Endodermal cell (in vitro differentiated cells): ENCODE measurements around the gene TRAF4. TPM values are rescaled to one million over a fixed set of nuclear protein-coding genes. Genes with fewer than 3 reads are reported as not detected.

Experiments used
- DNase-seq: peaks from one replicate; pipeline ENCODE4 v3.0.0-alpha.2; 2017
- H3K27ac ChIP-seq: 2 replicates; pipeline ENCODE4 v1.5.1; 2013; ENCODE audit warnings: mild to moderate bottlenecking, low read depth, low read length, moderate library complexity
- H3K27me3 ChIP-seq: 2 replicates; pipeline ENCODE4 v1.6.1; 2013; ENCODE audit warnings: mild to moderate bottlenecking, low read length, moderate library complexity; ENCODE audit not compliant: insufficient read depth, control insufficient read depth, poor library complexity, severe bottlenecking
- H3K36me3 ChIP-seq: 2 replicates; pipeline ENCODE4 v1.7.0; 2013; ENCODE audit warnings: mild to moderate bottlenecking, low read length, moderate library complexity; ENCODE audit not compliant: control insufficient read depth, insufficient read depth
- H3K4me1 ChIP-seq: one replicate; pipeline ENCODE4 v1.7.0; 2013; ENCODE audit warnings: low read length; ENCODE audit not compliant: control insufficient read depth, insufficient read depth
- H3K4me3 ChIP-seq: 2 replicates; pipeline ENCODE4 v1.5.1; 2013; ENCODE audit warnings: mild to moderate bottlenecking, low read length, moderate library complexity
- H3K9ac ChIP-seq: 2 replicates; pipeline ENCODE4 v1.6.1; 2013; ENCODE audit warnings: mild to moderate bottlenecking, low read length, moderate library complexity; ENCODE audit not compliant: poor library complexity, severe bottlenecking; ENCODE audit errors: extremely low read depth
- H3K9me3 ChIP-seq: 2 replicates; pipeline ENCODE4 v1.6.1; 2013; ENCODE audit warnings: mild to moderate bottlenecking, low read length, moderate library complexity; ENCODE audit not compliant: control insufficient read depth
- H3K27ac Mint-ChIP-seq: 2 replicates; pipeline ENCODE4 v1.8.0; 2020; ENCODE audit warnings: mixed read lengths
- H3K27me3 Mint-ChIP-seq: 2 replicates; pipeline ENCODE4 v1.8.0; 2021; ENCODE audit warnings: mild to moderate bottlenecking, mixed read lengths; ENCODE audit not compliant: insufficient read depth
- H3K36me3 Mint-ChIP-seq: 2 replicates; pipeline ENCODE4 v1.8.0; 2020; ENCODE audit warnings: low read depth, mixed read lengths
- H3K4me1 Mint-ChIP-seq: 2 replicates; pipeline ENCODE4 v1.8.0; 2020; ENCODE audit warnings: mixed read lengths
- H3K4me3 Mint-ChIP-seq: 2 replicates; pipeline ENCODE4 v1.8.0; 2020; ENCODE audit warnings: mild to moderate bottlenecking, moderate library complexity, mixed read lengths
- H3K9me3 Mint-ChIP-seq: 2 replicates; pipeline ENCODE4 v1.8.0; 2020; ENCODE audit warnings: mild to moderate bottlenecking, mixed read lengths
- CTCF ChIP-seq: fragments of 200-600 bp; sonication (generic); conservative IDR thresholded peaks from 2 replicates; pipeline ENCODE4 v1.5.0; 2021; ENCODE audit warnings: antibody characterized with exemption, mild to moderate bottlenecking
- WGBS, 2 experiments: methylation state at CpG; one replicate each; pipeline versions ENCODE4 v1.1.5 to v1.1.7; 2013; ENCODE audit warnings: missing lambda C conversion rate in 2 of 2, mixed read lengths in 1 of 2; ENCODE audit not compliant: insufficient coverage in 1 of 2, insufficient read length in 1 of 2; 5-methylcytosine and 5-hydroxymethylcytosine counted together
- long read RNA-seq, 4 experiments: library from polyadenylated mRNA in 2 of 4; library from RNA in 1 of 4; library from capped mRNA in 1 of 4; stranded (forward) in 3 of 4; unstranded in 1 of 4; transcript quantifications; one replicate each; pipeline ENCODE4 v2.0.0, GENCODE V29; 2020 to 2021; ENCODE audit warnings: inconsistent platforms in 1 of 4
- polyA plus RNA-seq, 2 experiments: library from polyadenylated mRNA; stranded (reverse); fragments of 50-300 nt; gene quantifications; one replicate each; pipeline ENCODE4 v1.2.3, GENCODE V29; 2013
- total RNA-seq, 2 donors: library from RNA; stranded (reverse); fragmentation: NEBNext Ultra II Directional in 1 of 2; extraction: Animal tissue kit (Norgen Biotek cat#: 25700) in 1 of 2; gene quantifications; 2 replicates in 1 of 2; 3 replicates in 1 of 2; pipeline ENCODE4 v1.2.1, GENCODE V29; 2021

TRAF4 gene
- total RNA-seq, result 100 to 1,000 TPM; 168 to 169 TPM
- 118 TPM for polyA plus RNA-seq (2013, experiment 1 of 2)
- 106 TPM for polyA plus RNA-seq (2013, experiment 2 of 2)
- long read RNA-seq, experiment 1, transcript TRAF4-201 (7 exons, 2,923 nt), result major isoform, 30 of 62 reads
- long read RNA-seq, experiment 1, partial matches to known transcripts, result 26 of 62 reads
- long read RNA-seq, experiment 1, other reads (novel, unspliced or antisense), result 5 of 62 reads
- long read RNA-seq, experiment 2, transcript TRAF4-201 (7 exons, 2,923 nt), result major isoform, 45 of 60 reads
- long read RNA-seq, experiment 2, partial matches to known transcripts, result 6 of 60 reads
- long read RNA-seq, experiment 2, other reads (novel, unspliced or antisense), result 8 of 60 reads
- long read RNA-seq, experiment 3, transcript TRAF4-201 (7 exons, 2,923 nt), result major isoform, 114 of 149 reads
- long read RNA-seq, experiment 3, partial matches to known transcripts, result 4 of 149 reads
- long read RNA-seq, experiment 3, other reads (novel, unspliced or antisense), result 30 of 149 reads
- long read RNA-seq, experiment 4, partial matches to known transcripts, result 0 of 2 reads
- long read RNA-seq, experiment 4, other reads (novel, unspliced or antisense), result 1 of 2 reads

GRCh38 chr17:28743243-28744103, at the start of gene TRAF4:
Gene TRAF4, plus strand, starts transcription at chr17:28744011. Its CDS starts 102 bp downstream, at chr17:28744113.
- H3K9ac ChIP-seq, result peak within 1 kb of the TSS; percentile 100
- peaks cover 33% of the 10 kb centered on the region for H3K36me3 ChIP-seq
- Mint-ChIP-seq H3K27me3 (no peaks in the 10 kb centered on the region), H3K27ac (peak within 1 kb of the TSS; percentile 99), H3K4me1 (peaks cover 9% of the 10 kb centered on the region), H3K36me3 (peaks cover 33% of the 10 kb centered on the region), H3K9me3 (no peaks in the 10 kb centered on the region), H3K4me3 (peak within 1 kb of the TSS; percentile 93)
- H3K9me3 ChIP-seq, result no peaks in the 10 kb centered on the region
- H3K27me3 ChIP-seq, result no peaks in the 10 kb centered on the region
- DNase-seq, result peak; percentile 97
- peak within 1 kb of the TSS; percentile 99 for H3K27ac ChIP-seq
- TF ChIP-seq CTCF, result peak; percentile 27
- H3K4me1 ChIP-seq, result peaks cover 10% of the 10 kb centered on the region
- peak within 1 kb of the TSS; percentile 99 for H3K4me3 ChIP-seq
- WGBS, 2 experiments, result 0% methylated on average over 42 to 70 of the region's 70 CpGs

GRCh38 chr17:28698253-28698941, 45.4 kb upstream of the TRAF4 start:
- no peaks in the 10 kb centered on the region for H3K27me3 ChIP-seq
- H3K36me3 ChIP-seq, result peaks cover 95% of the 10 kb centered on the region
- WGBS, 2 experiments, result 87 to 94% methylated on average over 6 of the region's 6 CpGs
- H3K27me3 Mint-ChIP-seq, result no peaks in the 10 kb centered on the region
- no peak overlapping the region for H3K27ac ChIP-seq
- peaks cover 87% of the 10 kb centered on the region for H3K36me3 Mint-ChIP-seq
- no peak for DNase-seq
- H3K9me3 ChIP-seq, result no peaks in the 10 kb centered on the region
- no peaks in the 10 kb centered on the region for H3K9me3 Mint-ChIP-seq
- peak overlapping the region; percentile 12 for H3K4me3 Mint-ChIP-seq
- H3K27ac Mint-ChIP-seq, result peak overlapping the region; percentile 93
- H3K4me1 Mint-ChIP-seq, result peaks cover 2% of the 10 kb centered on the region
- peak overlapping the region; percentile 46 for H3K4me3 ChIP-seq
- H3K9ac ChIP-seq, result peak overlapping the region; percentile 31
- TF ChIP-seq CTCF, result no peak
- peaks cover 12% of the 10 kb centered on the region for H3K4me1 ChIP-seq

GRCh38 chr17:28700278-28700677, 43.5 kb upstream of the TRAF4 start:
- no peak overlapping the region for H3K4me3 ChIP-seq
- no peaks in the 10 kb centered on the region for H3K27me3 Mint-ChIP-seq
- no peak overlapping the region for H3K27ac Mint-ChIP-seq
- H3K9me3 Mint-ChIP-seq, result no peaks in the 10 kb centered on the region
- peaks cover 80% of the 10 kb centered on the region for H3K36me3 ChIP-seq
- H3K36me3 Mint-ChIP-seq, result peaks cover 71% of the 10 kb centered on the region
- WGBS, 2 experiments, result 94 to 100% methylated on average over 8 of the region's 8 CpGs
- DNase-seq, result no peak
- H3K4me1 Mint-ChIP-seq, result peaks cover 12% of the 10 kb centered on the region
- peaks cover 15% of the 10 kb centered on the region for H3K4me1 ChIP-seq
- TF ChIP-seq CTCF, result no peak
- no peak overlapping the region for H3K4me3 Mint-ChIP-seq
- H3K9me3 ChIP-seq, result no peaks in the 10 kb centered on the region
- no peaks in the 10 kb centered on the region for H3K27me3 ChIP-seq
- no peak overlapping the region for H3K27ac ChIP-seq
- no peak overlapping the region for H3K9ac ChIP-seq
